AG09309 (cell line): ENCODE data around the gene BABAM2.

Source experiments
- DNase-seq: peaks from one replicate; pipeline ENCODE4 v3.0.0-alpha.2; 2010; ENCODE audit warnings: low read depth
- H3K4me3 ChIP-seq: 2 replicates; pipeline ENCODE4 v1.5.1; 2011; ENCODE audit warnings: mild to moderate bottlenecking, low read depth, low read length, moderate library complexity; ENCODE audit not compliant: control insufficient read depth
- CTCF ChIP-seq: IDR thresholded peaks from 2 replicates; pipeline ENCODE4 v1.5.1; 2011; ENCODE audit warnings: mild to moderate bottlenecking, low read depth, low read length, inconsistent platforms; ENCODE audit not compliant: insufficient read depth, control insufficient read depth; ENCODE audit errors: missing control alignments

Gene BABAM2

GRCh38 chr2:28045676-28046351 is 155.3 kb downstream of the BABAM2 start:
- TF ChIP-seq CTCF: no peak
- no peak for DNase-seq
- H3K4me3 ChIP-seq: no peak overlapping the region

GRCh38 chr2:28046921-28047320 is 156.4 kb downstream of the BABAM2 start:
- H3K4me3 ChIP-seq: no peak overlapping the region
- no peak for DNase-seq
- TF ChIP-seq CTCF: no peak

- no peak for TF ChIP-seq CTCF
- no peak overlapping the region for H3K4me3 ChIP-seq
- DNase-seq: peak; percentile 71
These were observed 157.2 kb downstream of the BABAM2 start for GRCh38 chr2:28047681-28048080.

GRCh38 chr2:28048341-28048740 is 157.8 kb downstream of the BABAM2 start:
- H3K4me3 ChIP-seq: no peak overlapping the region
- no peak for TF ChIP-seq CTCF
- DNase-seq: no peak

GRCh38 chr2:28049416-28049815 is 158.9 kb downstream of the BABAM2 start:
- DNase-seq: no peak
- TF ChIP-seq CTCF: no peak
- no peak overlapping the region for H3K4me3 ChIP-seq

- TF ChIP-seq CTCF: no peak
- DNase-seq: no peak
- no peak overlapping the region for H3K4me3 ChIP-seq
These were observed 159.4 kb downstream of the BABAM2 start for GRCh38 chr2:28049899-28050298.
